T follicular helper cell (primary cell): ENCODE data around the gene GABPB2.
A peak's percentile ranks its signal among the peaks of the same experiment; 100 is the strongest.

Experiments used
- DNase-seq: peaks from one replicate; pipeline ENCODE4 v3.0.0-alpha.2; 2020; ENCODE audit warnings: low read depth

The GABPB2 gene

GRCh38 chr1:151133018-151133806, 62.7 kb downstream of the GABPB2 start:
- no peak for DNase-seq

- no peak for DNase-seq
Measured at GRCh38 chr1:151134396-151134795, 63.8 kb downstream of the GABPB2 start.

GRCh38 chr1:151134991-151135390, 64.4 kb downstream of the GABPB2 start:
- DNase-seq: no peak

GRCh38 chr1:151135433-151136385, 65.1 kb downstream of the GABPB2 start:
- no peak for DNase-seq

- DNase-seq: no peak
Measured at GRCh38 chr1:151137789-151138188, 67.2 kb downstream of the GABPB2 start.

GRCh38 chr1:151142411-151143056, 72.0 kb downstream of the GABPB2 start:
- no peak for DNase-seq

- DNase-seq: no peak
Measured at GRCh38 chr1:151143057-151143435, 72.5 kb downstream of the GABPB2 start.

GRCh38 chr1:151143986-151144385, 73.4 kb downstream of the GABPB2 start:
- DNase-seq: no peak

GRCh38 chr1:151144474-151145303, 74.1 kb downstream of the GABPB2 start:
- no peak for DNase-seq

GRCh38 chr1:151145304-151146071, 74.9 kb downstream of the GABPB2 start:
- no peak for DNase-seq

- no peak for DNase-seq
Measured at GRCh38 chr1:151146072-151146411, 75.5 kb downstream of the GABPB2 start.

GRCh38 chr1:151146412-151147131, 76.0 kb downstream of the GABPB2 start, which contains the start of gene SEMA6C:
Gene SEMA6C (minus strand): TSS chr1:151146631. CDS start chr1:151142621, 4,010 bp downstream.
- peak; percentile 77 for DNase-seq

GRCh38 chr1:151147132-151147503, 76.6 kb downstream of the GABPB2 start:
- no peak for DNase-seq

GRCh38 chr1:151147665-151148064, 77.1 kb downstream of the GABPB2 start:
- no peak for DNase-seq

- DNase-seq: peak; percentile 62
Measured at GRCh38 chr1:151156515-151156819, 85.9 kb downstream of the GABPB2 start, which contains the start of gene TNFAIP8L2. Gene TNFAIP8L2 (plus strand): TSS chr1:151156649. CDS start chr1:151158698, 2,049 bp downstream.

- peak; percentile 38 for DNase-seq
Measured at GRCh38 chr1:151157067-151157531, 86.5 kb downstream of the GABPB2 start.

GRCh38 chr1:151158326-151158725, 87.8 kb downstream of the GABPB2 start:
- DNase-seq: no peak

GRCh38 chr1:151158751-151159251, 88.2 kb downstream of the GABPB2 start:
- DNase-seq: no peak

GRCh38 chr1:151159373-151159772, 88.8 kb downstream of the GABPB2 start:
- no peak for DNase-seq
